8988T (cell line): ENCODE data around the gene NKAPL.

Experiments
- DNase-seq: peaks from one replicate; pipeline ENCODE4 v3.0.0; 2011

The NKAPL gene

GRCh38 chr6:28258877-28259777 is at the start of gene NKAPL:
NKAPL (plus strand) TSS chr6:28259297; CDS start chr6:28259372, 75 bp downstream.
- no peak for DNase-seq

GRCh38 chr6:28209753-28210535 is 49.2 kb upstream of the NKAPL start:
- DNase-seq = no peak

GRCh38 chr6:28211840-28212509 is 47.1 kb upstream of the NKAPL start:
- DNase-seq = no peak

GRCh38 chr6:28212510-28213212 is 46.4 kb upstream of the NKAPL start:
- peak; percentile 41 for DNase-seq

GRCh38 chr6:28213213-28213523 is 45.9 kb upstream of the NKAPL start:
- no peak for DNase-seq

- DNase-seq = no peak
Measured at GRCh38 chr6:28215425-28215824, 43.7 kb upstream of the NKAPL start.

- DNase-seq = no peak
Measured at GRCh38 chr6:28217890-28218289, 41.2 kb upstream of the NKAPL start.

GRCh38 chr6:28218312-28219248 is 40.5 kb upstream of the NKAPL start:
- peak; percentile 78 for DNase-seq

GRCh38 chr6:28220257-28221133 is 38.6 kb upstream of the NKAPL start:
- no peak for DNase-seq

GRCh38 chr6:28224131-28225055 is 34.7 kb upstream of the NKAPL start:
- no peak for DNase-seq

- DNase-seq = peak; percentile 31
Measured at GRCh38 chr6:28225056-28225834, 33.9 kb upstream of the NKAPL start, which contains the start of gene ZSCAN9. ZSCAN9 (plus strand) TSS chr6:28225275; CDS start chr6:28227085, 1,810 bp downstream.

- no peak for DNase-seq
Measured at GRCh38 chr6:28226460-28226859, 32.6 kb upstream of the NKAPL start.

- DNase-seq = no peak
Measured at GRCh38 chr6:28232785-28233184, 26.3 kb upstream of the NKAPL start.

GRCh38 chr6:28235912-28236452 is 23.1 kb upstream of the NKAPL start:
- DNase-seq = no peak

- DNase-seq = no peak
Measured at GRCh38 chr6:28239636-28240035, 19.5 kb upstream of the NKAPL start.

GRCh38 chr6:28240471-28240870 is 18.6 kb upstream of the NKAPL start:
- DNase-seq = no peak

GRCh38 chr6:28243946-28244345 is 15.2 kb upstream of the NKAPL start:
- DNase-seq = no peak
